Prostate gland (tissue), 2 donors: ENCODE results near the gene MTAP.

ENCODE experiments used
- POLR2A ChIP-seq: fragments of 450-650 bp; IDR thresholded peaks from one replicate; pipeline ENCODE4 v1.6.1; 2016; ENCODE audit warnings: antibody characterized with exemption, mild to moderate bottlenecking
- POLR2AphosphoS5 ChIP-seq: sonication (generic); formaldehyde crosslinking; IDR thresholded peaks from one replicate; pipeline ENCODE4 v1.6.1; 2017; ENCODE audit warnings: antibody characterized with exemption
- TF ChIP-seq, protein P1 (sequence below), 4 experiments: fragments of 200-600 bp in 2 of 4; fragments of 450-650 bp in 2 of 4; sonication (generic) in 2 of 4; IDR thresholded peaks; 1 replicate in 3 of 4; 2 replicates in 1 of 4; pipeline ENCODE4 v1.5.1; 2016 to 2019; ENCODE audit warnings: antibody characterized with exemption in 4 of 4, mild to moderate bottlenecking in 2 of 4, moderate library complexity in 2 of 4

DNA sequence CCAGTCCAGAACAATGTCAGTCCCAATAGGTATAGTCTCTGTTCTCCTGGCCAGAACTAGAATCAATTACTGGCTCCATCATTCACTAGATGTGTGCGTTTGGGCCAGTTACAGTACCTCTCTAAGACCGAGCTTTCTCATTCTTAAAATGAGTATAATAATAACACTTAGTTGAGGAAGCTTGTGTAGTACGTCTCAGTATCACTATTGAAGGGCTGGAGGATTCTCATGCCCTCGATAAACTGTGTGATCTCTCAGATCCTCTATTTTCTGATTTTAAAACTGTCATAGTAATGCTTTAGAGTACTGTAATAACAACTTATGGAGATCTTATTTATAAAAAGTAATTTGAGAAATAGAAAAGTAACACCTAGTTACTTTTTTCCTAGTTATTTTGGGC is 141.0 kb downstream of the MTAP start:
- TF ChIP-seq, protein P1, sequence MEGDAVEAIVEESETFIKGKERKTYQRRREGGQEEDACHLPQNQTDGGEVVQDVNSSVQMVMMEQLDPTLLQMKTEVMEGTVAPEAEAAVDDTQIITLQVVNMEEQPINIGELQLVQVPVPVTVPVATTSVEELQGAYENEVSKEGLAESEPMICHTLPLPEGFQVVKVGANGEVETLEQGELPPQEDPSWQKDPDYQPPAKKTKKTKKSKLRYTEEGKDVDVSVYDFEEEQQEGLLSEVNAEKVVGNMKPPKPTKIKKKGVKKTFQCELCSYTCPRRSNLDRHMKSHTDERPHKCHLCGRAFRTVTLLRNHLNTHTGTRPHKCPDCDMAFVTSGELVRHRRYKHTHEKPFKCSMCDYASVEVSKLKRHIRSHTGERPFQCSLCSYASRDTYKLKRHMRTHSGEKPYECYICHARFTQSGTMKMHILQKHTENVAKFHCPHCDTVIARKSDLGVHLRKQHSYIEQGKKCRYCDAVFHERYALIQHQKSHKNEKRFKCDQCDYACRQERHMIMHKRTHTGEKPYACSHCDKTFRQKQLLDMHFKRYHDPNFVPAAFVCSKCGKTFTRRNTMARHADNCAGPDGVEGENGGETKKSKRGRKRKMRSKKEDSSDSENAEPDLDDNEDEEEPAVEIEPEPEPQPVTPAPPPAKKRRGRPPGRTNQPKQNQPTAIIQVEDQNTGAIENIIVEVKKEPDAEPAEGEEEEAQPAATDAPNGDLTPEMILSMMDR (IDR thresholded peaks at IDR 0.05): no peak
- TF ChIP-seq POLR2A (no peak), POLR2AphosphoS5 (no peak)
